Calu3 (cell line): ENCODE data around the gene SLC22A14. TPM values are rescaled to one million over a fixed set of nuclear protein-coding genes. Genes with fewer than 3 reads are reported as not detected.

ENCODE experiments used
- BruUV-seq: library from RNA; stranded (reverse); fragments of 400-500 nt; replicated peaks from 2 replicates; lab custom pipeline; 2021; lab: Mats Ljungman, UMichigan
- CTCF ChIA-PET: fragments of 300-600 bp; sonication (Branson Sonifier 250); formaldehyde crosslinking; loops from one replicate; lab custom pipeline; 2022; ENCODE audit warnings: antibody characterized with exemption; lab: Charles Lee
- DNase-seq: peaks from one replicate; pipeline ENCODE4 v3.0.0; 2022
- H3K27ac Mint-ChIP-seq: one replicate; pipeline ENCODE4 v1.8.0; 2022; ENCODE audit warnings: mixed read lengths; ENCODE audit not compliant: unreplicated experiment
- H3K27me3 Mint-ChIP-seq: one replicate; pipeline ENCODE4 v1.8.0; 2022; ENCODE audit warnings: mixed read lengths; ENCODE audit not compliant: unreplicated experiment
- H3K36me3 Mint-ChIP-seq: one replicate; pipeline ENCODE4 v1.8.0; 2022; ENCODE audit warnings: mild to moderate bottlenecking, moderate library complexity, mixed read lengths; ENCODE audit not compliant: insufficient read depth, unreplicated experiment
- H3K4me1 Mint-ChIP-seq: one replicate; pipeline ENCODE4 v1.8.0; 2022; ENCODE audit warnings: mild to moderate bottlenecking, low read depth, mixed read lengths; ENCODE audit not compliant: unreplicated experiment
- H3K4me3 Mint-ChIP-seq: one replicate; pipeline ENCODE4 v1.8.0; 2022; ENCODE audit warnings: mild to moderate bottlenecking, low read depth, moderate library complexity, mixed read lengths; ENCODE audit not compliant: unreplicated experiment
- H3K9me3 Mint-ChIP-seq: one replicate; pipeline ENCODE4 v1.8.0; 2022; ENCODE audit warnings: low read depth, mixed read lengths; ENCODE audit not compliant: unreplicated experiment
- CTCF ChIP-seq: fragments of 200-600 bp; IDR thresholded peaks from one replicate; pipeline ENCODE4 v1.8.0; 2022; ENCODE audit warnings: antibody characterized with exemption; ENCODE audit not compliant: unreplicated experiment
- intact Hi-C: fragments of 100-400 bp; cut with micrococcal nuclease; formaldehyde crosslinking; loops from one replicate; pipeline ENCODE4 v1.10.0; 2022; ENCODE audit not compliant: unreplicated experiment
- total RNA-seq: library from RNA; stranded (reverse); gene quantifications from 2 replicates; pipeline ENCODE4 v1.2.3, GENCODE V29; 2022

SLC22A14 gene
- total RNA-seq, 1 experiment from 2014 or later = 1.8 TPM

- H3K27ac Mint-ChIP-seq = no peak overlapping the region
These were observed 15.3 kb upstream of the SLC22A14 start for GRCh38 chr3:38266810-38267209.

GRCh38 chr3:38267662-38268061 lies 14.4 kb upstream of the SLC22A14 start:
- intact Hi-C loops = no loop called here
- H3K36me3 Mint-ChIP-seq = no peaks in the 10 kb centered on the region
- no peaks in the 10 kb centered on the region for H3K27me3 Mint-ChIP-seq
- TF ChIP-seq CTCF = no peak
- H3K9me3 Mint-ChIP-seq = no peaks in the 10 kb centered on the region
- no peaks in the 10 kb centered on the region for H3K4me1 Mint-ChIP-seq
- no peak for DNase-seq
- CTCF ChIA-PET = no interaction called here
- no TSS peak for BruUV-seq
- H3K4me3 Mint-ChIP-seq = no peak overlapping the region
- no peak overlapping the region for H3K27ac Mint-ChIP-seq

More at GRCh38 chr3:38266810-38267209, 15.3 kb upstream of the SLC22A14 start:
- Mint-ChIP-seq H3K27me3 (no peaks in the 10 kb centered on the region), H3K9me3 (no peaks in the 10 kb centered on the region), H3K36me3 (no peaks in the 10 kb centered on the region), H3K4me1 (no peaks in the 10 kb centered on the region), H3K4me3 (no peak overlapping the region)
- DNase-seq = no peak
- intact Hi-C loops = no loop called here
- CTCF ChIA-PET = no interaction called here
- no peak for TF ChIP-seq CTCF
- BruUV-seq = no TSS peak

GRCh38 chr3:38268087-38268486 lies 14.0 kb upstream of the SLC22A14 start:
- no peaks in the 10 kb centered on the region for H3K27me3 Mint-ChIP-seq
- intact Hi-C loops = no loop called here
- no peak for DNase-seq
- H3K4me1 Mint-ChIP-seq = no peaks in the 10 kb centered on the region
- H3K9me3 Mint-ChIP-seq = no peaks in the 10 kb centered on the region
- CTCF ChIA-PET = no interaction called here
- no TSS peak for BruUV-seq
- no peak overlapping the region for H3K4me3 Mint-ChIP-seq
- no peak for TF ChIP-seq CTCF
- H3K36me3 Mint-ChIP-seq = no peaks in the 10 kb centered on the region
- H3K27ac Mint-ChIP-seq = no peak overlapping the region

- no peak for DNase-seq
- Mint-ChIP-seq H3K36me3 (no peaks in the 10 kb centered on the region), H3K27me3 (no peaks in the 10 kb centered on the region), H3K27ac (no peak overlapping the region), H3K4me1 (no peaks in the 10 kb centered on the region), H3K4me3 (no peak overlapping the region), H3K9me3 (no peaks in the 10 kb centered on the region)
- no peak for TF ChIP-seq CTCF
- intact Hi-C loops = no loop called here
- CTCF ChIA-PET = no interaction called here
- no TSS peak for BruUV-seq
These were observed 13.6 kb upstream of the SLC22A14 start for GRCh38 chr3:38268522-38268921.
